ENCODE measurements around the gene GFER.

The GFER gene

DNA sequence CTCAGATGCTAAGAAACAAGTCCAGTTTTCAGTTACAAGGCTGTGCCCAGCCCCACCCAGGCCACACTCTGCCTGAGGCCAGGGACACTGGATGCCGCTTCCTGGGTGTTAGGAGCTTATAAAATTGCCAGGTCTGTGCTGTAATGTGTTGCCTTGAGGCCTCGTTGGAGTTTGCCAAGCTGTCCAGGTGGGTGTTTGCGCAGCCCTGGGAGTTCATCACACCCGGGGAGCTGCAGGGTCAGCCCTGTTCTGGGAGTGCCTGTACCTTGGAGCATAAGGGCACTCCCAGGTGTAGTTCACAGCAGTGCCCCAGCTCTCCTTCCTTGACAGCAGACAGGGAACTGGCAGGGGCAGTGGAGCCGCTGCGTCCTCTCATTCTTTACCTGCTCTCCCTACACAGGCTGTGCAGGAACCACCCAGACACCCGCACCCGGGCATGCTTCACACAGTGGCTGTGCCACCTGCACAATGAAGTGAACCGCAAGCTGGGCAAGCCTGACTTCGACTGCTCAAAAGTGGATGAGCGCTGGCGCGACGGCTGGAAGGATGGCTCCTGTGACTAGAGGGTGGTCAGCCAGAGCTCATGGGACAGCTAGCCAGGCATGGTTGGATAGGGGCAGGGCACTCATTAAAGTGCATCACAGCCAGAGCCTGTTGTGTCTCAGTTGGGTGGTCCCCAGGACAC, 1.6 kb downstream of the GFER start:
- H3K4me3 ChIP-seq (ENCODE audit: extremely low read depth, insufficient read depth, low read length, poor library complexity, severe bottlenecking) = peak overlapping the region; percentile 84
- H3K36me3 ChIP-seq (ENCODE audit: control insufficient read depth, insufficient read depth, low read length) = peaks cover 23% of the 10 kb centered on the region
- no peak overlapping the region for H3K27ac ChIP-seq (ENCODE audit: low read depth, low read length, severe bottlenecking)
- H3K4me1 ChIP-seq (ENCODE audit: control insufficient read depth, insufficient read depth, low read length, poor library complexity, severe bottlenecking) = peaks cover 12% of the 10 kb centered on the region
- no peaks in the 10 kb centered on the region for H3K9me3 ChIP-seq (ENCODE audit: control insufficient read depth, low read length)
- 94 to 97% methylated on average over 13 to 14 of the region's 14 CpGs for WGBS, 2 experiments (ENCODE audit: insufficient coverage in 2 of 2)

DNA sequence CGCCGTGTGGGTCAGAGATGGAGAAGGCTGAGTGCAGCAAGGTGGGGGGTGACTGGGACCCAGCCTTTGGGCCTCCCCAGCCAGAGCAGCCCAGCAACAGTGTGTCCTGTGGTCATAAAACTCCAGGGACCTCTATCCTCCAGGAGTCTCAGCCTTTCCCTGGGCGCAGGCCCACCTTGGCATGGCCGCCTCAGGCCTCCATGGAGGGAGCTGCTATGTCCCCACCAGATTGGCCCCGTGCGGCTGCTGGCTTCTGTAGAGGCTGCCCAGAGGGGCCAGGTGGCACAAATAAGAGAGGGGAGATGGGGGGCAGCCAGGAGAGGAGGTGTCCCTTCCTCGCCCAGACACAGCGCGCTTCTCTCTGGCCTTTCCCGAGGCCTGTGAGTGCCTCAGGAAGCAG, 3.2 kb downstream of the GFER start:
- 95 to 96% methylated on average over 7 to 10 of the region's 10 CpGs for WGBS, 2 experiments (ENCODE audit: insufficient coverage in 2 of 2)
- Histone ChIP-seq H3K4me3 (ENCODE audit: extremely low read depth, insufficient read depth, low read length, poor library complexity, severe bottlenecking) (no peak overlapping the region), H3K9me3 (ENCODE audit: control insufficient read depth, low read length) (no peaks in the 10 kb centered on the region), H3K4me1 (ENCODE audit: control insufficient read depth, insufficient read depth, low read length, poor library complexity, severe bottlenecking) (peaks cover 15% of the 10 kb centered on the region), H3K27ac (ENCODE audit: low read depth, low read length, severe bottlenecking) (no peak overlapping the region), H3K36me3 (ENCODE audit: control insufficient read depth, insufficient read depth, low read length) (peaks cover 23% of the 10 kb centered on the region)

DNA sequence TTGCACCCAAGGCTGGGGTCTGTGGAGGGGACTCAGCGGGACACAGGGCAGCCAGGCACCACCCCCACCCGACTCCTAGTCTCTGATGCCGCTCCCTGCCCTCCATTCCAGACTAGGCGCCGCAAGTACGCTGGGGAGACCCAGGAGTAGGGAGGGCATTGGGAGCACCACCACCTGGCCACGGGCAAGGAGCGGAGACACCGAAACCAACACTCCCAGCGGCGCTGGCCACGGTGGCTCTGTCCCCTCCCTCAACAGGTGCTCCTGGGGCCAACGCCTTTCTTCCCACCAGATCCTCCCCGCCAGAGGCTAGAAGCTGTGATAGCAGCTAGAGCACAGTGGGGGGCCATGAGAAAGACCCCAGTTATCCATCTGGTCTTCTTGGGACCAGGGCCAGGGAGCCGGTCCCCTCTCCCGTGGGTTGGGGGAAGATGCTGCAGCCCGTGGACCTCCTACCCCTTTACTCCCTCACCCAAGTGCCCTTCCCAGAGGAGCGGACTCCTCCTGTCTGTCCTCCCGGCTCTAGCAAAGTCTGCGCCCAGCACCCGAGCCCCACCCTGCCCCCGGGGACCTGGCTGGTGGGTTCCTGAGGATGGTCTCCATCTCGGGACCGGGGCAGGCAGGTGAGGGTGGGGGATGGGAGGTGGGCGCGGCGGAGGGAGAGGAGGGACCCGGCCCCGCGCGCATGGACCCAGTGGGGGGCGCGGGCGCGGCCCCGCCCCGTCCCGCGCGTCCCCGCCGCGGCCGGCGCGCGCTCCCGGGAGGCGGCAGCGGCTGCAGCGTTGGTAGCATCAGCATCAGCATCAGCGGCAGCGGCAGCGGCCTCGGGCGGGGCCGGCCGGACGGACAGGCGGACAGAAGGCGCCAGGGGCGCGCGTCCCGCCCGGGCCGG, 5.5 kb downstream of the GFER start, which contains the start of gene SYNGR3:
Gene SYNGR3, plus strand, starts transcription at position 762 of the 892 bp plus-strand sequence. CDS start 133 bp downstream, outside the sequence.
- H3K27ac ChIP-seq (ENCODE audit: low read depth, low read length, severe bottlenecking) = no peak within 1 kb of the TSS
- H3K4me1 ChIP-seq (ENCODE audit: control insufficient read depth, insufficient read depth, low read length, poor library complexity, severe bottlenecking) = peaks cover 15% of the 10 kb centered on the region
- 10 to 11% methylated on average over 45 to 52 of the region's 67 CpGs for WGBS, 2 experiments (ENCODE audit: insufficient coverage in 2 of 2)
- peaks cover 23% of the 10 kb centered on the region for H3K36me3 ChIP-seq (ENCODE audit: control insufficient read depth, insufficient read depth, low read length)
- H3K4me3 ChIP-seq (ENCODE audit: extremely low read depth, insufficient read depth, low read length, poor library complexity, severe bottlenecking) = peak within 1 kb of the TSS; percentile 27
- H3K9me3 ChIP-seq (ENCODE audit: control insufficient read depth, low read length) = no peaks in the 10 kb centered on the region

DNA sequence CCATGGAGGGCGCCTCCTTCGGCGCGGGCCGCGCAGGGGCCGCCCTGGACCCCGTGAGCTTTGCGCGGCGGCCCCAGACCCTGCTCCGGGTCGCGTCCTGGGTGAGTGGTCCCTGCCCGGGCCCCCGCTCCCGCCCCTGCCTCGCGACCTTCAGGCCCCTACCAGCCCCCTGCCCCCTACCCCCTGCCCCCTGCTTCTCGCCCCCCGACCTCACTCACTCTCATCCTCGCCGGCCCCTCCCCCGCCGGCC, 6.0 kb downstream of the GFER start:
- no peaks in the 10 kb centered on the region for H3K9me3 ChIP-seq (ENCODE audit: control insufficient read depth, low read length)
- peaks cover 24% of the 10 kb centered on the region for H3K36me3 ChIP-seq (ENCODE audit: control insufficient read depth, insufficient read depth, low read length)
- peaks cover 14% of the 10 kb centered on the region for H3K4me1 ChIP-seq (ENCODE audit: control insufficient read depth, insufficient read depth, low read length, poor library complexity, severe bottlenecking)
- no peak overlapping the region for H3K27ac ChIP-seq (ENCODE audit: low read depth, low read length, severe bottlenecking)
- WGBS, 2 experiments (ENCODE audit: insufficient coverage in 2 of 2) = 0 to 3% methylated on average over 5 to 8 of the region's 25 CpGs
- H3K4me3 ChIP-seq (ENCODE audit: extremely low read depth, insufficient read depth, low read length, poor library complexity, severe bottlenecking) = peak overlapping the region; percentile 27

DNA sequence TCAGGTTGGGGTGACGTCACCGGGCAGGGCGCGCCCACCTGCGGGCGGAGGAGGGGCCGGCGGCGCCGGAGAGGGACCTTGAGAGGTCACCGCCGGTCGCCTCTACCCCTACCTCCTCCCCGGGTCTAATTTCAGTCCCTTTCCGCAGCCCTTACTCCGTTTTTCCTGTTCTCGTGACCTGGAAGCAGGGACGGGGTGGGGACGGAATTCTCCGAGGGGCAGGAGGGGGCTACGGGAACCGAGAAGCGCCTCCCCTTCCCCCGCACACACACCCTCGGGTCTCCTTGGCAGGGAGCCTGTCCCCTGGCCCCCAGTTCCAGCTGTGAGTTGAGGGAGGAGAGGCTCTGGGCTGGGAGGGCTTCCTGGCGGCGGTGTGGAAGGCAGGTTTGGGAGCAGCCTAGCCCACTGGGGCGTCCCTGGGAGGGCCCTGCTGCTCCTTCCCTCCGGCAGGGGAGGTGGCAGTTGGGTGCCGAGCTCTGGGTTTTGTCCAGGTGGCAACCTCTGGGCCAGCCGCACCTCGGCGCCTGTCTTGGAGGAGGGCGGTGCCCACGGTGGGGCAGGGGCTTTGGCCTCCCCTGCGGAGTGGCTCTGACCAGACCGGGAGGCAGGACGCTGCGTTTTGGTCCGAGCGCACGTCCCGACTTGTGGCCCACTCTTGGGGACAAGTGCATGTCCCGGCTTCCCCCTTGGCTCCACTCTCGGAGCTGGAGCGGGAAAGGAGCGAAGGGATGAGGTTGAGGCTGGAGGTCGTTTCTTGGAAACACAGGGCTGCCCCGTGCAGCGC, 6.5 kb downstream of the GFER start:
- Histone ChIP-seq H3K27ac (ENCODE audit: low read depth, low read length, severe bottlenecking) (no peak overlapping the region), H3K36me3 (ENCODE audit: control insufficient read depth, insufficient read depth, low read length) (peaks cover 20% of the 10 kb centered on the region), H3K4me3 (ENCODE audit: extremely low read depth, insufficient read depth, low read length, poor library complexity, severe bottlenecking) (peak overlapping the region; percentile 27), H3K4me1 (ENCODE audit: control insufficient read depth, insufficient read depth, low read length, poor library complexity, severe bottlenecking) (peaks cover 8% of the 10 kb centered on the region), H3K9me3 (ENCODE audit: control insufficient read depth, low read length) (no peaks in the 10 kb centered on the region)
- 3 to 4% methylated on average over 29 to 37 of the region's 50 CpGs for WGBS, 2 experiments (ENCODE audit: insufficient coverage in 2 of 2)

DNA sequence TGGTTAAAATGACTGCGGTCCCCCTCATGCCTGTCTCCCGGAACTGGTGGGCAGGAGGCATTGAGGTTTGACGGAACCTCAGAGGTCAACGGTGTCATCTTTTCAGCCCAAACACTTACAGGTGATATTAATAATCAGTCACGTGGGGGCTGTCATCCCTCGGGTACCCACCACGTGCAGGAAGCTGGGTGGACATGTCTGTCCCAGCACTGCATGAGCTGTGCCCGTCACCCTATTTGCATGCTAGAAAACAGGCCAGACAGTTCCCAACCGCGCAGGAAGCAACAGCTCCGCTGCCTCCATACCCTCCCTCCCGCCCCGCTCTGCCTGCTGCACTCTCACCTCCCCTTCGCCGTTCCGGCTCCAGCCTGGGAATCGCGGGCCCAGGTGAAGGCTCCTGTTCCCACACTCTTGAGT, 7.2 kb downstream of the GFER start:
- no peak overlapping the region for H3K27ac ChIP-seq (ENCODE audit: low read depth, low read length, severe bottlenecking)
- H3K4me3 ChIP-seq (ENCODE audit: extremely low read depth, insufficient read depth, low read length, poor library complexity, severe bottlenecking) = no peak overlapping the region

DNA sequence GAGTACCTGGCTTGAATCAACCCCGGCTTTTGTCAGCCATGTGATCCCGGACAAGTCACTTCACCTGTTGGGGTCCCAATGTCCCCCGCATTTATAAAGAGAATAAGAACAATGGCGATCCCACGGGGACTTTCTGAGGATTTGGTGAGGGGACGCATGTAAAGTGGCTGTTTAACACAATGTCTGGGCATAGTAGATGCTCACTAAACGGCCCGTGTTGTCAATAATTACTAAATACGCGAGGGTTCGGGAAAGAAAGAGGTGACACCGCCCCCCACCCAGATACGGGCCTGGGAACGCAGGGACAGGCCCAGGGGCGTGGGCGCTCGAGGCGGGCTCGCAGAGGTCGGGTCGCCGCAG, 7.6 kb downstream of the GFER start:
- 26 to 40% methylated on average over 14 to 22 of the region's 22 CpGs for WGBS, 2 experiments (ENCODE audit: insufficient coverage in 2 of 2)
- H3K9me3 ChIP-seq (ENCODE audit: control insufficient read depth, low read length) = no peaks in the 10 kb centered on the region
- H3K4me1 ChIP-seq (ENCODE audit: control insufficient read depth, insufficient read depth, low read length, poor library complexity, severe bottlenecking) = peaks cover 7% of the 10 kb centered on the region
- H3K36me3 ChIP-seq (ENCODE audit: control insufficient read depth, insufficient read depth, low read length) = peaks cover 11% of the 10 kb centered on the region
- H3K4me3 ChIP-seq (ENCODE audit: extremely low read depth, insufficient read depth, low read length, poor library complexity, severe bottlenecking) = peak overlapping the region; percentile 3
- H3K27ac ChIP-seq (ENCODE audit: low read depth, low read length, severe bottlenecking) = no peak overlapping the region

More for the DNA sequence above, 7.2 kb downstream of the GFER start:
- whole genome bisulfite sequencing, 2 experiments (ENCODE audit: insufficient coverage in 2 of 2) = 15 to 22% methylated on average over 14 to 18 of the region's 18 CpGs
- Histone ChIP-seq H3K36me3 (ENCODE audit: control insufficient read depth, insufficient read depth, low read length) (peaks cover 14% of the 10 kb centered on the region), H3K9me3 (ENCODE audit: control insufficient read depth, low read length) (no peaks in the 10 kb centered on the region), H3K4me1 (ENCODE audit: control insufficient read depth, insufficient read depth, low read length, poor library complexity, severe bottlenecking) (peaks cover 7% of the 10 kb centered on the region)

DNA sequence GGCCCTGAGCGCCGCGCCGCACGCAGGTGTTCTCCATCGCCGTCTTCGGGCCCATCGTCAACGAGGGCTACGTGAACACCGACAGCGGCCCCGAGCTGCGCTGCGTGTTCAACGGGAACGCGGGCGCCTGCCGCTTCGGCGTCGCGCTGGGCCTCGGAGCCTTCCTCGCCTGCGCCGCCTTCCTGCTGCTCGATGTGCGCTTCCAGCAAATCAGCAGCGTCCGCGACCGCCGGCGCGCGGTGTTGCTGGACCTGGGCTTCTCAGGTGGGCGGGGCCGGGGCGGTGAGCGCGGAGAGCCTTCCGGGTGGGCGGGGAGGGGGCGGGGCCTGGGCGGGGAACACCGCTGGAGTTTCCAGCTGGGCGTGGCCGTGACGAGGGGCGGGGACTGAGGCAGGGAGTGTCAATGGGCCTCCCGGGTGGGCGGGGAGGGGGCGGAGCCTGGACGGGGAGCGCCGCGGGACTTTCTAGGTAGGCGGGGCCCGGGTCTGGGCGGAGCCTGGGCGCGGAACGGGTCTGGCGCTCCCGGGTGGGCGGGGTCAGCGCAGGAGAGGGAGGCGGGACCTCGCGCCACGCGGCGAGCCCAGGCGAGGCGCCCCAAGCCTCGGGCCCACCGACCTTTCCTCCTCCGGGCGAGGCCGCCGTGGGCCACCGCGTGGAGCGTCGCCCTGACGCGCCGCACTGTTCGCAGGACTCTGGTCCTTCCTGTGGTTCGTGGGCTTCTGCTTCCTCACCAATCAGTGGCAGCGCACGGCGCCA, 8.1 kb downstream of the GFER start:
- peaks cover 11% of the 10 kb centered on the region for H3K36me3 ChIP-seq (ENCODE audit: control insufficient read depth, insufficient read depth, low read length)
- peak overlapping the region; percentile 3 for H3K4me3 ChIP-seq (ENCODE audit: extremely low read depth, insufficient read depth, low read length, poor library complexity, severe bottlenecking)
- no peak overlapping the region for H3K27ac ChIP-seq (ENCODE audit: low read depth, low read length, severe bottlenecking)
- H3K9me3 ChIP-seq (ENCODE audit: control insufficient read depth, low read length) = no peaks in the 10 kb centered on the region
- WGBS, 2 experiments (ENCODE audit: insufficient coverage in 2 of 2) = 19 to 27% methylated on average over 58 to 70 of the region's 96 CpGs
- peaks cover 7% of the 10 kb centered on the region for H3K4me1 ChIP-seq (ENCODE audit: control insufficient read depth, insufficient read depth, low read length, poor library complexity, severe bottlenecking)

DNA sequence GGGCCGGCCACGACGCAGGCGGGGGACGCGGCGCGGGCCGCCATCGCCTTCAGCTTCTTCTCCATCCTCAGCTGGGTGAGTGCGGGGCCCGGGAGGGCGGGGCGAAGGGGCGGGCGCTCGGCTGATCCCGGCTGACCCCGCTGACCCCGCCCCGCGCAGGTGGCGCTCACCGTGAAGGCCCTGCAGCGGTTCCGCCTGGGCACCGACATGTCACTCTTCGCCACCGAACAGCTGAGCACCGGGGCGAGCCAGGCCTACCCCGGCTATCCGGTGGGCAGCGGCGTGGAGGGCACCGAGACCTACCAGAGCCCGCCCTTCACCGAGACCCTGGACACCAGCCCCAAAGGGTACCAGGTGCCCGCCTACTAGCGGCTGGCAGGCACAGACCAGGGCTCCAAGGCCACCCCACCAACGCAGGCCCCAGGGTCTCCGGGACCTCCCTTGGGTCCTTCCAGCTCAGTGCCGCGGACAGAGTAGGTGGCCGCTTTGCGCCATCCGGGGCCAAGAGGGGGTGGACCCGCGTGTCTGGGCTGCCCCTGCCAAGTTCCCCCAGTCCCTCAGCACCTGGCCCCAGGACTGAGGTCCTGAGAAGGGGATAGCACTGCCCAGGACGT, 8.8 kb downstream of the GFER start:
- H3K36me3 ChIP-seq (ENCODE audit: control insufficient read depth, insufficient read depth, low read length) = peaks cover 16% of the 10 kb centered on the region
- H3K4me1 ChIP-seq (ENCODE audit: control insufficient read depth, insufficient read depth, low read length, poor library complexity, severe bottlenecking) = peaks cover 8% of the 10 kb centered on the region
- H3K4me3 ChIP-seq (ENCODE audit: extremely low read depth, insufficient read depth, low read length, poor library complexity, severe bottlenecking) = no peak overlapping the region
- no peak overlapping the region for H3K27ac ChIP-seq (ENCODE audit: low read depth, low read length, severe bottlenecking)
- 86 to 90% methylated on average over 37 to 47 of the region's 50 CpGs for WGBS, 2 experiments (ENCODE audit: insufficient coverage in 2 of 2)
- no peaks in the 10 kb centered on the region for H3K9me3 ChIP-seq (ENCODE audit: control insufficient read depth, low read length)

DNA sequence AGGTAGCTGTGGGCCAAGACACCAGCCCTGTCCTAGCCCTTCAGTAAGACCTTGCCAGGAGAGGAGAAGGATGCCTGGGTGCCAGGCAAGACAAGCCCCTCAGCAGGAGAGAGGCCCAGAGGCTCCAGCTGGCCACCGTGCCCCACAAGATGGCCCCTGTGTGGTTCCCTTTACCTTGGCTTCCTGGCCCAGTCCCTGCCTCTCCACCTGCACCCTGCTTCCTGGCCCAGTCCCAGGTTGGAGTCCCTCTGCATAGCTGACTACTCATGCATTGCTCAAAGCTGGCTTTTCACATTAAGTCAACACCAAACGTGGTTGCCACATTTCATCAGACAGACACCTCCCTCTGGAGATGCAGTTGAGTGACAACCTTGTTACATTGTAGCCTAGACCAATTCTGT, 9.7 kb downstream of the GFER start:
- peaks cover 11% of the 10 kb centered on the region for H3K4me1 ChIP-seq (ENCODE audit: control insufficient read depth, insufficient read depth, low read length, poor library complexity, severe bottlenecking)
- H3K4me3 ChIP-seq (ENCODE audit: extremely low read depth, insufficient read depth, low read length, poor library complexity, severe bottlenecking) = no peak overlapping the region
- no peak overlapping the region for H3K27ac ChIP-seq (ENCODE audit: low read depth, low read length, severe bottlenecking)
- no peaks in the 10 kb centered on the region for H3K9me3 ChIP-seq (ENCODE audit: control insufficient read depth, low read length)
- H3K36me3 ChIP-seq (ENCODE audit: control insufficient read depth, insufficient read depth, low read length) = peaks cover 24% of the 10 kb centered on the region
- WGBS, 2 experiments (ENCODE audit: insufficient coverage in 2 of 2) = 100% methylated on average over 1 of the region's 2 CpGs
